Right ventricle myocardium superior (tissue), 1 donor: Measurements from ENCODE around the gene KNOP1. TPM values are rescaled to one million over a fixed set of nuclear protein-coding genes. Genes with fewer than 3 reads are reported as not detected.
"Not testable (repeated sequence)": the region's sequence is repeated elsewhere in the genome, so short reads cannot be mapped to it uniquely, and the experiment has no call there.

Experiments used
- ATAC-seq: fragments of 200-7000 bp; cut with Tn5 transposase; one replicate; pipeline ENCODE4 v1.9.1; 2020; ENCODE audit warnings: mild to moderate bottlenecking; ENCODE audit not compliant: poor library complexity
- DNase-seq: peaks from one replicate; pipeline ENCODE4 v3.0.0-alpha.2; 2020
- intact Hi-C: fragments of 100-400 bp; cut with DNase I; formaldehyde crosslinking; loops from one replicate; pipeline ENCODE4 v1.11.2; 2022
- total RNA-seq: library from RNA; stranded (reverse); fragmentation: NEBNext Ultra II Directional; extraction: Animal tissue kit (Norgen Biotek cat#: 25700); gene quantifications from one replicate; pipeline ENCODE4 v1.2.1, GENCODE V29; 2021
- donor health status: DM: no; HTN: yes; CAD: no; lungs with severe emphysema.

Gene KNOP1
- total RNA-seq, 1 donor from 2014 or later, result 6.2 TPM

DNA sequence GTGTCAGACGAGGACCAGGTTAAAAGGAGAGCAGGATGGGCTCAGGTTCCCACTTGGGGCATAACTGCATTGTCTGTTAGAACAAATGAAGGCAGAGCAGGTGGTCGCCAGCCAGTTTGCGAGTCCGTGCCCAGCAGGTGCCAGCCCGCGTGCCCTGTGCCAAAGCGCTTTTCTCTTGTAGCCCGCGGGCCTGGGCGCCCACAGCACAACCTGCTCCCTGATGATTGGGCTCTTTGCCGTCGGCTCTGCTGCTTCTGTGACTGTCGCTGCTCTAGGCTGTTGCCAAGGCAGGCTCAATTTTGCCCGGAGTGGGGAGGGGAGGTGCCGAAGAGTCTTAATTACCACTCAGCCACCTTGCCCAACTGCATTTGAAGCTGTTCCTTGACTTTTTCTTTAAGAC lies 21.1 kb downstream of the KNOP1 start:
- DNase-seq (no peak), ATAC-seq (no peak)
- intact Hi-C loops, result no loop called here

DNA sequence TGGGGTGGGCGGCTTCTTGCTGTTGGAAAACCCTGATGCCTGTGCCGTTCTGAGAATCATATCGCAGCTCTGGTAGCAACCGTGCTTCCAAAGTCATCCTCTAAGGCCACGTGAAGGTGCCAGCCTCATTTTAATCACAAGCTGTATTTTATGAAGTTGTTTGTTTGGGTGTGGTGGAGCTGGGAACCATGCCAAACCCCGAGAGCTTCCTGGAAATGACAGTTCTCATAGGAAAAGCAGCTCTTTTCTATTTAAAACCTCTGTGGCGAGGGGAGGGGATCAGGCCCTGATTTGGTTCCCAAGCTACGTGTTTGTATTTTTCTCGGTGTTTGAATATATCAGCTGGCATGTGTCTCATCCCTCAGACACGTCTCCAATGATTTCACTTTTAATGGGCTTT lies 21.7 kb downstream of the KNOP1 start:
- peak; percentile 82 for DNase-seq
- peak; percentile 62 for ATAC-seq
- intact Hi-C loops, result no loop called here

DNA sequence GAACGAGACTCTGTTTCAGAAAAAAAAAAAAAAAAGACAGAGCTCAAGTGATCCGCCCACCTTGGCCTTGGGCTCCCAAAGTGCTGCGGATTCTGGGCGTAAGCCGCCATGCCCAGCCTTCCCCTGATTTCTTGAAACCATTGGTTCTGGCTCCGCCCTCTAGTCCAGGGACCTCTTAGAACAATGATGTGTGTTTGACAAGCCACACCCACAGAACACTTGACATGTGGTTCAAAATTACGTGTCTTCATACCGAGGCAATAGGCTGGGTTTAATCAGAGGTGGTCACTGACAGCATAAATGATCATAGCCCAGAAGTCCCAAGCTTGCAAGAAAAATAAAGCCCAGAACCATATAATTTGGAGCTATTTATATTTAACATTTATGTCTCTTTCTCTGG lies 23.0 kb downstream of the KNOP1 start:
- DNase-seq (no peak), ATAC-seq (no peak)
- intact Hi-C loops, result no loop called here

DNA sequence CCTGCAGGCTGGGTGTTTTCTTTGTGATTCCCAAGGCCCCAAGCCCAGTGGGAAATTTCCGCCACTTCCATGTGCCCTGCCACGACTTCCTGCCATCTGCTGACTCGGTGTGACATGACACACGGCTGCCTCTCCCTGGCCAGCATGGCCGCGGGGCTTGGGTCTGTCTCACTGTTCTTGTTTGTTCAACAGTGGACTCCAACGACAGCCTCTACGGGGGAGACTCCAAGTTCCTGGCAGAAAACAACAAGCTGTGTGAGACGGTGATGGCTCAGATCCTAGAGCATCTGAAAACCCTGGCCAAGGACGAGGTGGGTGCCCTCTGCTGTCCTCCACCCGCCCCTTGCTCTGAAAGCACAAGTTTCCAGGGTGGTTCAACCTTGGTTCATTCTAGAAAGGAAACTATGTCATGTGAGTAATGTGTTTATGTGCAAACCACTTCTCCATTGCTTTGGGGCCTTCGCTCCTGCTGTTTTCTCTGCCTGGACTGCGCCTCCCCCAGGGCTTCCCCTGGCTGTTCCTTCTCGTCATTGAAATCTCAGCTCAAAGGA lies 26.8 kb downstream of the KNOP1 start:
- intact Hi-C loops, result no loop called here
- DNase-seq (peak; percentile 55), ATAC-seq (peak; percentile 14)

DNA sequence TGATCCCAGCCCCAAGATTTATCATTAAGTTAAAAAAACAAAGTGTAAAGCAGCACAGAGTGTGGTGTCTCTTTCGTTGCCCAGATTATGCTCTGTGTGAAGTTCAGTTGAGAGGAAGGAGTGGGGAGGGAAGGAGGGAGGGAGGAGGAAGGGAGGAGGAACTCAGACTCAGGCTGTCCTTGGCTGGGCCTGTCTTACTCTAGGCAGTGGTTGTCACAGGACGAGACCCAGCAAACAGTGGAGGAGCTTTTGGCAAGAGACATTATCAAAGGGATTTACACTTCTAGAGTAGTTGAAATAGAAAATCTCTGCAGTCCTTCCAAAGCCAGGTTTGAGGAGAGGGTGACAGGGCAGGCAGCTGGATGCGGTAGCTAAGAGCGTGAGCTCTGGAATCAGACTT lies 27.8 kb downstream of the KNOP1 start:
- peak; percentile 69 for ATAC-seq
- no peak for DNase-seq
- intact Hi-C loops, result no loop called here

DNA sequence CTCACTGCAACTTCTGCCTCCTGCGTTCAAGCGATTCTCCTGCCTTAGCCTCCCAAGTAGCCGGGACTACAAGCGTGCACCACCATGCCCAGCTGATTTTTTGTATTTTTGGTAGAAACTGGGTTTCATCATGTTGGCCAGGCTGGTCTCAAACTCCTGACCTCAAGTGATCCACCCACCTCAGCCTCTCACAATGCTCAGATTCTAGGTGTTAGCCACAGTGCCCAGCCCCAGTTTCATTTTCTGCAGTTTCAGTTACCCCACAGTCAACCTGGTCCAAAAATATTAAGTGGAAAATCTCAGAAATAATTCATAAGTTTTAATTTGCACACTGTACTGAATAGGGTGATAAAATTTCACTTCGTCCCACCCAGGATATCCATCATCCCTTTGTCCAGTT lies 28.7 kb downstream of the KNOP1 start:
- no peak for ATAC-seq
- intact Hi-C loops, result no loop called here
- no peak for DNase-seq

DNA sequence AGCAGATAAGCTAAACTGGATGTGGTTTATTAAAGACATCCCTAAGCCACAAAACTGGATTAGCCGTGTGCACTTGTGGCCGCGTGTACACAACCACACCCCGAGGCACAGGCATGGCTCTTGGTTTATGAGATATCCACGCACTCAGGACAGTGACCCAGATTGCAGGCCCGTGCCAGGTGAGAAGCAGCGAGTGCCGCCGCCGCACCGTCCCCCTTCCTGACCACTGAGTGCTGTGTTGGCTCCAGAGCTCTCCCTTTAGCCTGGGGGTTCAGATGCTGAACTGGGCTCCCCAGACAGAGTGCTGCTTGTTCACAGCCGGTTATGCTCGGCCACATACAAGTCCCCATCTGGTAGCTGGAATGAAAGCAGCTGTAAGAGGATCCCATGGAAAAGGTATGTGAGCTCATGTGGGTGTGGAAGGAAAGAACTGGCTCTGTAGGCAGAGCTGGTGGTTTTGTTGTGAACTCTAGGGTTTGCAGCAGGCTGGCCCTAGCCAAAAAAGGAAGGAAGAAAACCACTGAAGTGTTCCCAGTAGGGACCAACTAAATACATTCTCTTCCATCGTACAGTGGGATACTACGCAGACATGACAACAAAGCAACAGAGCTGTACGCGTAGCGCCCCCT lies 29.5 kb downstream of the KNOP1 start:
- DNase-seq (no peak), ATAC-seq (no peak)
- intact Hi-C loops, result no loop called here

DNA sequence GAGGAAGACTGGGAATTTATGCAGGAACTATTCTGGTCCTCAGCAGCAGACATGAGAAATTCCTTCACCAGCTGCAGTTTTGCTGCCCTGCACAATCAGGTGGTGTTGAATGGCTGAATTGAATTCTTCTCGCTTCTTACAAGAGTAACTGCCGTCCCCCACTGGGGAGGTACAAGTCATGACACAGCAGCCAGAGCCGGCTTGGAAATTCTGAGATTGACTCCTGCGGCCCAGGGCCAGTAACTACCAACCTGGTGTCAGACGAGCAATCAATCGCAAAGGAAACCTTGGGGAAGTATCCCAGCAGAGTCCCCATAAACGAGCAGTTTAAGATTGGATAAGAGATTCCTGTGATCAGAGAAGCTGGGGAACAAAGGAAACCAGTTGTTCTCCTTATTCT lies 30.7 kb downstream of the KNOP1 start:
- no peak for DNase-seq
- ATAC-seq, result no peak
- intact Hi-C loops, result no loop called here

DNA sequence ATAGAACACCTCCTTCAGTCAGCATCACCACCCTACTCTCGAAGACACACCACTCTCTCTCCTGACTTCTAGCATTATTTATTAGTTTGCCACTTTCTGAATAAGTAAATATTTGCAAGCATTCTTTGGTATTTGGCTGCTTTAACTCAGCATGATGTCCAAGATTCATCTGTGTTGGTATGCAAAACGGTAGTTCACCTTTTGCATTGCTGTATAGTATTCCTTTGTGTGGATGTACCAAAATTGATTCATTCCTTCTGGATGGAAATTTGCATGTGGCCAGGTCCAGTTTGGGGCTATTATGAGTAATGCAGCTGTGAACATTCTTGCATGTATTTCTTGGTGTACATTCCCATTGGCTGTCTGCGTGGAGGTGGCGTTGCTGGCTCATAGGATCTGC lies 32.9 kb downstream of the KNOP1 start:
- ATAC-seq, result no peak
- no peak for DNase-seq
- intact Hi-C loops, result no loop called here

DNA sequence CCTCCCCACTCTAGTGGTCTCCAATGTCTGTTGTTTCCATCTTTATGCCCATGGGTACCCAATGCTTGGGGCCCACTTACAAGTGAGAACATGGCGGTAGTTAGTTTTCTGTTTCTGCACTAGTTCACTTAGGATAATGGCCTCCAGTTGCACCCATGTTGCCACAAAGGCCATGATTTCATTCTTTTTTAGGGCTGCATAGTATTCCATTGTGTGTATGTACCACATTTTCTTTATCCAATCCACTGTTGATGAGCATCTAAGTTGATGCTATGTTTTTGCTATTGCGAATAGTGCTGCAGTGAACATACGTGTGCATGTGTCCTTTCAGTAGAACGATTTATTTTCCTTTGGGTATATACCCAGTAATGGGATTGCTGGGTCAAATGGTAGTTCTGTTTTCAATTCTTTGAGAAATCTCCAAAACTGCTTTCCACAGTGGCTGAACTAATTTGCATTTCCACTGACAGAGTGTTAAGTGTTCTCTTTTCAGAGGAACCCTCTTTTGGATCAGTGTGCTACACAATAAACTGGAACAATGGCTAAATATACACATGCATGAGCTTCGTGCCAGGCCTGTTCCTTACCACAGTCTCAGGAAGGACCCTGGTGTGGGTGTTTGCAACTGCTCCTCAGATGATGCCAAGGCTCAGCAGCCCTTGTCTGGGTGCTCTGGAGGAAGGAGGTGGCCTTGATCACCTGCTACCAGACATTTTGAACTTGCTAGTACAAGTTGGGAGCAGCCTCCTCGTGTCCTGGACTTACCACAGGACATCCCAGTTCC lies 34.4 kb downstream of the KNOP1 start:
- ATAC-seq, result no peak
- intact Hi-C loops, result no loop called here
- DNase-seq, result no peak

DNA sequence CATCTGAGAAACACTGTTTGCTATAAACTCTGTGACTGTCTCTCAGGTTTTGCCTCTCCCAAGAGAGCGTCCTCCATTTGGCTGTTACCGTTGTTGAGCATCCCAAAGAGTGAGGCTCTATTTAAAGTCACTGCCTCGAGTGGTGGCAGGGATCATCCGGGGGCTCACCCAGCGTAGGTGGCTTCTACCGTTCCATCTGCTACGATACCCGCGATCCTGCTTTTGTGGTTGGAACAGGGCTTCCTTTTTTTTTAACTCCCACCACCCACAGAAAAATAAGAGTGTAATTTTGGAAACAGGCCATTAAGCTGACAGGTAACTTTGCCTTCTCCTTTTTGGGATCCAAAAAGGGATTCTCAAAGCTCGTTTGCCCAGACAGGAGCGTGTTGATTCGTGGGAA lies 36.4 kb downstream of the KNOP1 start:
- DNase-seq (no peak), ATAC-seq (no peak)
- intact Hi-C loops, result no loop called here

DNA sequence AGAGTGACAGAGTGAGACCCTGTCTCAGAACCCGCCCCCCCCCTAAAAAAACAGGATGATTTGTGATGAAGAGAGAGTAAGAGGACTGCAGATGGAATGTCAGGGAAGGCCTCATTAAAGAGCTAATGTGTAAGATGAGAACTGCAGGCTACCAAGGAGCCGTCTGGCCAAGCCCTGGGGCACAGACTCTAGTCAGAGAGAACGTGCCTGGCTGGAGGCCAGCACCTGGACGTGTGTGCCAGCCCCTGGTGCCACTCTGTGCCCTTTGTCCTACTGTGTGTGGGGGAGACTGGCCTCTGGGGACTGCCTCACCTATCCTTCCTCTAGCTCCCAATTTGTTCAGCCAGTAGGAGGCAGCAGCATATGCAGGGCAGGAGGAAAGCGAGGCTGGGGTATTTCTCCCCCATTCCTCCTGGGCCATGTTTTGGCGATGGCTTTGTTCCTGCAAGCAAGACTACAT lies 37.1 kb downstream of the KNOP1 start:
- DNase-seq (no peak), ATAC-seq (no peak)
- intact Hi-C loops, result no loop called here

DNA sequence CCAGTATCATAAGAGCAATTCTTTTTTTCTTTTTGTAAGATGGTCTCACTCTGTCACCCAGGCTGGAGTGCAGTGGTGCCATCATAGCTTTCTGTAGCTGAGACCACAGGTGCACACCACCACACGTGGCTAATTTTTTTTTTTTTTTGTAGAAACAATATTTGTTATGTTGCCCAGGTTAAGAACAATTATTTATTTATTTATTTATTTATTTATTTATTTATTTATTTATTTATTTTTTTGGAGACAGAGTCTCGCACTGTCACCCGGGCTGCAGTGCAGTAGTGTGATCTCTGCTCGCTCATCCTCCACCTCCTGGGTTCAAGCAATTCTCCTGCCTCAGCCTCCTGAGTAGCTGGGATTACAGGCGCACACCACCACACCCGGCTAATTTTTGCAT lies 38.7 kb downstream of the KNOP1 start:
- intact Hi-C loops, DNase-seq: not testable (repeated sequence)

DNA sequence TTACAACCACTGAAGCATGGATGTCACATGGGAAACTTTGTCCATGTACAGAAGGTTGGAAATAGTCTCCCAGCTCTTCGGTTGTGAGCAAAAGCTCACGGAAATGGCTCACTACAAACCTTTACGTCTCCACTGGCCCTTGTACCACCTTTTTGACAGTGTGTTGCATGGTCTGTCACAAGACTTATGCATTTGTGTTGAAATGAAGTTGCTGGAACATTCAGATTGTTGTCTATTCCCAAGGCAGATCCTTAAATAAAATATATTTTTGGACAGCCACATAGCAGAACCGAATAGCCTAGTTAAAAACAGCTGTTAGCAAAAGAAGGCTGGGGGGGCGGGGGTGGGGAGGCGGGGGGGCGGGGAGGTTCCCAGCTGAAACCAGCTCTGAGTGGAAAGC lies 39.2 kb downstream of the KNOP1 start:
- DNase-seq, result no peak
- no peak for ATAC-seq

More for the DNA sequence above, 38.7 kb downstream of the KNOP1 start:
- ATAC-seq, result not testable (repeated sequence)

DNA sequence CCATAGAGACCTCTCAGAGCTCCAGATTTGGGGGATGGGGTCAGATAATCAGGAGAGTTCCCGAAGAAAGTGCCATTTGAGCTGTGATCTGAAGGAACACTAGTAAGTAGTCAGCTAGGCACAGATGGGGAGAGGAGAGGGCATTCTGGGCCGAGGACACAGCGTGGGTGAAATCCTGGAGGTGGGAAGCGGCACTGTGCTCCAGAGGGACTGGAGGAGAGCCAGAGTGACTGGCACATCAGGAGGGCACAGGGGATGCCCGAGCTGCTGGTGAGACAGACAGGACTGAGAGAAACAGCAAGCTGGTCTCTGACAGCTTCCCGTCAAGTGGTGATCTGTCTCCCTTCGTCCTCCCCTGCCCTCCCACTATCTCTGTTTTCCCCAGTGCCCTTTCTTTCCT lies 40.6 kb downstream of the KNOP1 start:
- DNase-seq (no peak), ATAC-seq (peak; percentile 75)
- intact Hi-C loops, result no loop called here

More for the DNA sequence above, 39.2 kb downstream of the KNOP1 start:
- intact Hi-C loops, result no loop called here

DNA sequence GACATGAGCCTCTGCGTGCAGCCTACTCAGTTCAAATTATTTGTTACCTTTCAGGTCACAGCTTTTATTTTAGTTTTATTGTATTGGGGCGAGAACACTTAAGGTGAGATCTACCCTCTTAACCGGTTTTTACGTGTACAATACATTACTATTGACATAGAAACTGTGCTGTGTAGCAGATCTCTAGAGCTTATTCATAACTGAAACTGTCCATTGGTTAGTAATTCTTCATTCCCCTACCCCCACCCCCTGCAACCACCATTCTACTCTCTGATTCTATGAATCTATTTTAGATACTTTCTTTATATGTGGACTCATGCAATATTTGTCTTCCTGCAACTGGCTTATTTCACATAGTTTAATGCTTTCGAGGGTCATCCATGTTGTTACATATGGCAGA lies 43.5 kb downstream of the KNOP1 start:
- DNase-seq, result no peak
- intact Hi-C loops, result no loop called here
- ATAC-seq, result no peak

DNA sequence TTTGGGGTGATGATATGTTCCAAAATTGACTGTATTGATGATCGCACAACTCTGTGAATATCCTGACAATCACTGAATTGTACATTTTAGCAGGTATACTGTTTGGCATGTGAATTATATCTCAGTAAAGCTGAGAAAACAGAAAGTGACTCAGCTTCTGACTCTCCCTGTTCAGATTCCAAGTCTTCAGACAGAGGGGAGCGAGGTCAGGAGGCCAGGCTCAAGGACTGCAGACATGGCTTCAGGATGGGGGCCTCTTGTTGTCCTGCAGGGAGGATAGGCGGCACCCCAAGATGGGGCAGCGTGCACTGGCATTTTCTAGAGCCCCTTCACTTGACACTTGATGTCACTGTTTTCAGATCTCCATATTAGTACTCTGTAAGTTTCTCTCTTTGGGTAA lies 45.6 kb downstream of the KNOP1 start:
- DNase-seq (no peak), ATAC-seq (no peak)
- intact Hi-C loops, result no loop called here

DNA sequence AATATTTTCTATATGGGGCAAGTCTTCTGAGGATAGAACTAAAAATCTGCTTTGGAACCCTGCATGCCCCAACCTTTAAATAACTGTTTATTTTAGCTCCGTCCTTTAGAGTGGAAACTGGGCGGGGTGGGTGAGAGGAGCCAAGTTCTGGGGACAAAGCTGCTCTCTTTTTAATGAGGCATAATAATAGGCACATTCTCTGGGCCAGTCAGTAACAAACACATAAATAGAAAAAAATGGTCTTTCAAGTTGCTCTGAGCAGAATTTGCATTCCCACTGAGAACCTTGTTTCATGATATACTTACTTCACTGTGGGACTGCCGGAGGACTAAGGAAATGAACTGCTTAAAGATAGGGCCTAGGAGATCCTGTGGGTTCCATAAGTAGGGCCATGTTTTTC lies 51.5 kb downstream of the KNOP1 start:
- peak; percentile 63 for DNase-seq
- peak; percentile 90 for ATAC-seq
- intact Hi-C loops, result loop anchor here (5.0 kb wide), 1 partner anchor 36 kb away; no protein-coding TSS in a partner anchor

DNA sequence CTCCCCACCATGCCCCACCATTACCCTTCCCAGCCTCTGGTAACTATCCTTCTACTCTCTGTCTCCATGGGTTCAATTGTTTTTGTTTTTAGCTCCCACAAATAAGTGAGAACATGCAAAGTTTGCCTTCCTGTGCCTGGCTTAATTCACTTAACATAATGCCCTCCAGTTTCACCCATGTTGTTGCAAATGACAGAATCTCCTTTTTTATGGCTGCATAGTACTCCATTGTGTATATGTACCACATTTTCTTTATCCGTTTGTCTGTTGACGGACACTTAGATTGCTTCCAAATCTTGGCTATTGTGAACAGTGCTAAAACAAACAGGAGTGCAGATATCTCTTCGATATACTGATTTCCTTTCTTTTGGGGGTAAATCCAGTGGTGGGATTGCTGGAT lies 52.7 kb downstream of the KNOP1 start:
- ATAC-seq, DNase-seq: not testable (repeated sequence)
- intact Hi-C loops, result loop anchor here (5.0 kb wide), 1 partner anchor 37 kb away; no protein-coding TSS in a partner anchor

DNA sequence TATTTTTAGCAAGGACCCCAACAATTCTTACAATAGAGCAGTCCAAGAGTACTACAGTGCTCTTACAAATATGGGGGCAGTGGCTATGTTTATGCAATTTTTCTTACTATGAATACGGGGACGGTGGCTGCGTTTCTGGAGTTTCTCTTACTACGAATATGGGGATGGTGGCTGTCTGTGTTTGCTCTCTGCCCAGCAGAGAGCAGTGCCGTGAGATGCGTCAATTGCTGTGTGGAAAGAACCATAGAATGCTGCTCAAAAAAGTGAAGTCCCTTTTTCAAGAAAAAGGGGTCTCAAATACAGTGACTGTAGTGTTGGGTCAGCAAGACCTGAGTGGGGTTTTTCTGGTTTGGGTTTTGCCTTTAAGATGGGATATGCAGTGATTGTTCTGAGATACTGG lies 53.9 kb downstream of the KNOP1 start:
- intact Hi-C loops, result no loop called here

More for the DNA sequence above, 53.9 kb downstream of the KNOP1 start:
- no peak for DNase-seq
- no peak for ATAC-seq
